Measurements from ENCODE around the gene PSMD9.

Gene PSMD9

GRCh38 chr12:121934309-121934664, 45.7 kb downstream of the PSMD9 start:
- TF ChIP-seq CTCF (conservative IDR thresholded peaks at IDR 0.05; ENCODE audit: low read length): no peak
- H3K4me3 ChIP-seq (ENCODE audit: low read length): no peak overlapping the region

GRCh38 chr12:121937654-121938053, 49.1 kb downstream of the PSMD9 start:
- no peak overlapping the region for H3K4me3 ChIP-seq (ENCODE audit: low read length)
- no peak for TF ChIP-seq CTCF (conservative IDR thresholded peaks at IDR 0.05; ENCODE audit: low read length)
- no peak for DNase-seq (ENCODE audit: low read depth)

More at GRCh38 chr12:121934309-121934664, 45.7 kb downstream of the PSMD9 start:
- DNase-seq (ENCODE audit: low read depth): no peak

GRCh38 chr12:121939186-121939585, 50.6 kb downstream of the PSMD9 start:
- no peak overlapping the region for H3K4me3 ChIP-seq (ENCODE audit: low read length)
- no peak for DNase-seq (ENCODE audit: low read depth)
- TF ChIP-seq CTCF (conservative IDR thresholded peaks at IDR 0.05; ENCODE audit: low read length): no peak

GRCh38 chr12:121939992-121940766, 51.6 kb downstream of the PSMD9 start:
- no peak overlapping the region for H3K4me3 ChIP-seq (ENCODE audit: low read length)
- TF ChIP-seq CTCF (conservative IDR thresholded peaks at IDR 0.05; ENCODE audit: low read length): no peak
- DNase-seq (ENCODE audit: low read depth): no peak

- TF ChIP-seq CTCF (conservative IDR thresholded peaks at IDR 0.05; ENCODE audit: low read length): no peak
- no peak for DNase-seq (ENCODE audit: low read depth)
- H3K4me3 ChIP-seq (ENCODE audit: low read length): no peak overlapping the region
Measured at GRCh38 chr12:121942145-121942718, 53.6 kb downstream of the PSMD9 start.

- H3K4me3 ChIP-seq (ENCODE audit: low read length): no peak overlapping the region
- no peak for DNase-seq (ENCODE audit: low read depth)
- no peak for TF ChIP-seq CTCF (conservative IDR thresholded peaks at IDR 0.05; ENCODE audit: low read length)
Measured at GRCh38 chr12:121943926-121944325, 55.3 kb downstream of the PSMD9 start.
